RWPE2 (cell line): Measurements from ENCODE around the gene RPAIN.

ENCODE experiments used
- ATAC-seq: fragments of 200-7000 bp; cut with Tn5 transposase; 3 replicates; pipeline ENCODE4 v1.9.1; 2021; ENCODE audit warnings: low read depth
- DNase-seq: peaks from one replicate; pipeline ENCODE4 v3.0.0-alpha.2; 2020; ENCODE audit warnings: low spot score
- H3K27ac ChIP-seq: fragments of 450-650 bp; 2 replicates; pipeline ENCODE4 v1.5.1; 2017; ENCODE audit warnings: mild to moderate bottlenecking; ENCODE audit not compliant: poor library complexity, severe bottlenecking
- H3K27me3 ChIP-seq: fragments of 250-450 bp; sonication (Bioruptor Pico); 2 replicates; pipeline ENCODE4 v1.5.1; 2021; ENCODE audit warnings: mild to moderate bottlenecking, moderate library complexity; ENCODE audit not compliant: insufficient read depth, poor library complexity, severe bottlenecking
- H3K36me3 ChIP-seq: fragments of 250-450 bp; sonication (Bioruptor Pico); 2 replicates; pipeline ENCODE4 v1.5.1; 2020; ENCODE audit warnings: low read depth, mild to moderate bottlenecking, moderate library complexity
- H3K4me1 ChIP-seq: fragments of 250-450 bp; sonication (Bioruptor Pico); 2 replicates; pipeline ENCODE4 v1.5.1; 2021; ENCODE audit warnings: mild to moderate bottlenecking, moderate library complexity; ENCODE audit not compliant: insufficient read depth, poor library complexity, severe bottlenecking
- H3K4me3 ChIP-seq: fragments of 250-450 bp; sonication (Bioruptor Pico); 2 replicates; pipeline ENCODE4 v1.5.1; 2021; ENCODE audit warnings: mild to moderate bottlenecking, moderate library complexity; ENCODE audit not compliant: severe bottlenecking
- H3K9me3 ChIP-seq: fragments of 250-450 bp; sonication (Bioruptor Pico); 2 replicates; pipeline ENCODE4 v1.5.1; 2021; ENCODE audit warnings: mild to moderate bottlenecking, moderate library complexity; ENCODE audit not compliant: severe bottlenecking
- CTCF ChIP-seq: fragments of 450-650 bp; IDR thresholded peaks from one replicate; pipeline ENCODE4 v1.5.1; 2017; ENCODE audit warnings: mild to moderate bottlenecking, moderate library complexity; ENCODE audit not compliant: poor library complexity, severe bottlenecking

The RPAIN gene

DNA sequence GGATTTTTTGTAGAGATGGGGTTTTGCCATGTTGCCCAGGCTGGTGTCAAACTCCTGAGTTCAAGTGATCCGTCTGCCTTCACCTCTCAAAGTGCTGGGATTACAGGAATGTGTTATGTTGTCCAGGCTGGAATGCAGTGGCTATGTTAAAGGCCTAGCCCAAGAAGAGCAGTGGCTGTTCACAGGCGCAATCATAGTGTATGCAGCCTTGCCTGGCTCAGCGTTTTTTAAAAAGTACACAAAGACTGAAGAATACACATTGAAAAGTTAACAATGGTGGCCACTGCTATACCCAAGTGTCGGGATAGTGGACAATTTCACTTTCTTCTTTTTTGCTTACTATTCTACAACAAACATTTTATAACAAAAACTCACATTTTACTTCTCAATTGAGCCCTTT lies 59.0 kb downstream of the RPAIN start:
- H3K36me3 ChIP-seq, result peaks cover 94% of the 10 kb centered on the region
- no peak for ATAC-seq

DNA sequence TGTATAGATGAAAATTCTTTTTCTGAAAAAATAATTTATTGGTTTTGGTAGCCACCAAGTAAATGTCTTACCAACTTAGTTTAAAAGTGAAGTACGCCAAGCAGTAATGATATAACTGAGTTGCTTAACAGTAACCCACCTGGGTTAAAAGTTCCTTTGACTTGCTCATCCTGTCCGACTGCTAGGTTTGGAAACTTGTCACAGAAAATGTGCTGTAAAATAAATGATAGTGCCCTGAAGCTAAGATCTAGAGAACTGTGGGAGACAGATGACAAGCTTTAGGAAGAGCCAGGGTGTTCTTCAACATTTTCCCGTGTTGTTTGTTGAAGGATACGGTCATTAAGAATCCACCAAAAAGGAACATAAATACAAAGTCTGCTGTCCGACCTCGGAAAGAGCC lies 61.0 kb downstream of the RPAIN start:
- no peak for ATAC-seq
- H3K27ac ChIP-seq, result no peak overlapping the region
- TF ChIP-seq CTCF, result no peak
- H3K27me3 ChIP-seq, result no peaks in the 10 kb centered on the region
- no peak for DNase-seq
- H3K4me3 ChIP-seq, result no peak overlapping the region
- H3K9me3 ChIP-seq, result no peaks in the 10 kb centered on the region
- peaks cover 89% of the 10 kb centered on the region for H3K36me3 ChIP-seq
- H3K4me1 ChIP-seq, result peaks cover 8% of the 10 kb centered on the region

More for the DNA sequence above, 59.0 kb downstream of the RPAIN start:
- DNase-seq, result no peak
- TF ChIP-seq CTCF, result no peak
- Histone ChIP-seq H3K27ac (no peak overlapping the region), H3K4me3 (no peak overlapping the region), H3K9me3 (no peaks in the 10 kb centered on the region), H3K4me1 (no peaks in the 10 kb centered on the region), H3K27me3 (no peaks in the 10 kb centered on the region)

DNA sequence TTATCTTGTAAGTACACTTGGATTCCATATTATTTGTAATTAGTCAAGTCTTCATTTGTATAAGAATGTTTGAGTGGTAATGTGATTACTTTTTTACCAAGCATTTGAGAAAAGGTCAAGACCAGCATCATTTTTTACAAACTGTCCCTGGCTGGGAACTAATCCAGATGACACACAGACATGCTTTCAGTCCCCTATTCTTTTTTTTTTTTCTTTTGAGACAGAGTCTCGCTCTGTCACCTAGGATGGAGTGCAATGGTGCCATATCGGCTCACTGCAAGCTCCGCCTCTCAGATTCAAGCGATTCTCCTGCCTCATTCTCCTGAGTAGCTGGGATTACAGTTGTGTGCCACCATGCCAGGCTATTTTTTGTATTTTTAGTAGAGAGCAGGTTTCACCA lies 61.5 kb downstream of the RPAIN start:
- Histone ChIP-seq H3K36me3 (peaks cover 84% of the 10 kb centered on the region), H3K4me3 (no peak overlapping the region), H3K9me3 (no peaks in the 10 kb centered on the region), H3K27me3 (no peaks in the 10 kb centered on the region), H3K27ac (no peak overlapping the region), H3K4me1 (peaks cover 8% of the 10 kb centered on the region)
- TF ChIP-seq CTCF, result no peak
- DNase-seq, result no peak
- ATAC-seq, result no peak
